ENCODE data around the gene TGM6.

DNA sequence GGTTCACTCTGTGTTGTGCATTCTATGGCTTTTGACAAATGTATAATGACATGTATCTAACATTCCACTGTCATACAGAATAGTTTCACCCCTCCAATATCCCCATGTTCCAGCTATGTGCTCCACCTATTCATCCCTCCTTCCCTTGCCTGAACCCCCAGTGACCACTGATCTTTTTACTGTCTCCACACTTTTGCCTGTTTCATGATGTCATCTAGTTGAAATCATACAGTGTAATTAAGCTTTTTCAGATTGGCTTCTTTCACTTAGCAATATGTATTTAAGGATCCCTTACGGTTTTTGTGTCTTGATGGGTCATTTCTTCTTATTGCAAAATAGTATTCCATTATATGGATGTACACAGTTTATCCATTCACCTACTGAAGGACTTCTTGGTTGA is 39.8 kb downstream of the TGM6 start:
- TF ChIP-seq ATF2 (CRISPR knock-in tag; IDR thresholded peaks at IDR 0.05) = no peak
- TF ChIP-seq, protein P1, sequence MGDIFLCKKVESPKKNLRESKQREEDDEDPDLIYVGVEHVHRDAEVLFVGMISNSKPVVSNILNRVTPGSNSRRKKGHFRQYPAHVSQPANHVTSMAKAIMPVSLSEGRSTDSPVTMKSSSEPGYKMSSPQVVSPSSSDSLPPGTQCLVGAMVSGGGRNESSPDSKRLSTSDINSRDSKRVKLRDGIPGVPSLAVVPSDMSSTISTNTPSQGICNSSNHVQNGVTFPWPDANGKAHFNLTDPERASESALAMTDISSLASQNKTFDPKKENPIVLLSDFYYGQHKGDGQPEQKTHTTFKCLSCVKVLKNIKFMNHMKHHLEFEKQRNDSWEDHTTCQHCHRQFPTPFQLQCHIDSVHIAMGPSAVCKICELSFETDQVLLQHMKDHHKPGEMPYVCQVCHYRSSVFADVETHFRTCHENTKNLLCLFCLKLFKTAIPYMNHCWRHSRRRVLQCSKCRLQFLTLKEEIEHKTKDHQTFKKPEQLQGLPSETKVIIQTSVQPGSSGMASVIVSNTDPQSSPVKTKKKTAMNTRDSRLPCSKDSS (IDR thresholded peaks at IDR 0.05; ENCODE audit: low read depth, partially characterized antibody) = no peak
- TF ChIP-seq EP300 (IDR thresholded peaks at IDR 0.05; ENCODE audit: low read length) = no peak
- TF ChIP-seq CHD2 (IDR thresholded peaks at IDR 0.05; ENCODE audit: low read depth, low read length) = no peak
- TF ChIP-seq SAP30 (IDR thresholded peaks at IDR 0.05; ENCODE audit: borderline replicate concordance, insufficient read depth, low read depth, low read length, poor library complexity, severe bottlenecking) = no peak
- no peak for TF ChIP-seq SP1 (CRISPR knock-in tag; IDR thresholded peaks at IDR 0.05)
- no peak for TF ChIP-seq USF2 (CRISPR knock-in tag; IDR thresholded peaks at IDR 0.05)

Measured in K562 (cell line).